Stimulated activated CD8-positive, alpha-beta memory T cell treated with anti-CD3 and anti-CD28 coated beads, Interleukin-7, amount 100 ng/mL, for 1 hour (primary cell): ENCODE results near the gene FUT8.

ENCODE experiments used
- DNase-seq, 2 donors: peaks; one replicate each; pipeline ENCODE4 v3.0.0-alpha.2; 2020; ENCODE audit warnings: low read depth in 2 of 2

Gene FUT8

DNA sequence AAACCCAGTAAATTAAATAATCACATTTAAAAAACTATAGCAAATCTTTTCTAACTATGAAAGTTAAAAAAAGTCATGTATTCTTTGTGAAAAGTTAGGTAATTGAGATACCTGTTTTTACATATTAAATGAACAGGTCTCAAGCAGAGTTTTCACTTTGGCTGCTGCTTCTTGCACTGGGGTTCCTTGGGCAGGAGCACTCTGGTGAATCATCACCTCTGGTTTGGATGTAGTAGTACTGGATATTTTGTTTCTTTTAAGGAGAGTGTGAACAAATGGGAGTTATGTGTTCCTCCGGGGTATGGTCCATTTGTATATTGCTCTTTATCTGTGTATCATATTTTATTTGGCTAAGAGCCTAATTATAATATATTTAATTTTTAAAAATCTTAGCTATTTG lies 82.7 kb downstream of the FUT8 start:
- DNase-seq: no peak

DNA sequence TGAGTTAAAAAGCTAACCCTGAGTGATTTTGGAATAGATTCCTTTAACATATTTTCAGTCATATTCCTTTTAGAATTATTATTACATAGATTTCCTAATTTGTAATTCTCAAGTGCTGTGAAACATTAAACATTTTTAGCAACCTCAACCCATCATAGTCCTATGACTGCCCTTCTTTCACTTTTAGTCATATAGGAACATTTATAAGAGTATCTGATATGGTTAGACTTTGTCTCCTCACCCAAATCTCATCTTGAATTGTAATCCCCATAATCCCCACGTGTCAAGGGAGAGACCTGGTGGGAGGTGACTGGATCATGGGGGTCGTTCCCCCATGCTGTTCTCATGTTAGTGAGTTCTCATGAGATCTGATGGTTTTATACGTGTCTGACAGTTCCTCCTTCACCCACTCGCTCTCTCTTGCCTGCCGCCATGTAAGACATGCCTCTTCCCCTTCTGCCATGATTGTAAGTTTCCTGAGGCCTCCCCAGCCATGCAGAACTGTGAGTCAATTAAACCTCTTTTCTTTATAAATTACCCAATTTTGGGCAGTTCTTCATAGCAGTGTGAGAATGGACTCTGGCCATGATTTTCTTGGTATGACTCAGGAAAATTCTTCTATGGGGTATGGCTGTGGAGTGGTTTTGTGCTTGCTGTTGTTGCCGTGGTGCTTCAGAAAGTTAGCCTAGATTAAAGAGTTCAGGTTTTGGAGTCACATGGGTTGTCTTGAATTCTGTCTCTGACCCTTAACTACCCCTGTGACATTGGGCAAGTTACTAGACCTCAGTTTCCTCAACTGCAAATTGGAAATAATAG lies 83.9 kb downstream of the FUT8 start:
- DNase-seq: no peak

DNA sequence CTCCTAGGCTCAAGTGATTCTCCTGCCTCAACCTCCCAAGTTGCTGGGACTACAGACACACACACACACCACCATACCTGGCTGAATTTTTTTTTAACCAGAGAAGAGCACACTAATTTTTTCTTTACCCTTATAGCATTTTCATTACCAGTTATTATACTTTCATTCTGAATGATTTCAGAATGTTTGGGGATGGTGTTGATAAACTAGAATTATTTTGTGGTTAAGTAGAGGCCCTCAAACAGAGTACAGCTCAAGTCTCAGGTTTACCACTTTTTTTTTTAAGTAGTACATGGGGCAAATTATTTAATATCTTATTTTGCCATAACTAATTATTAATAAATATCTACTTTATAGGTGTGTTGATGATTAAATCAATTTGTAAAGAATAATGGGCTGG lies 86.6 kb downstream of the FUT8 start:
- DNase-seq: no peak

DNA sequence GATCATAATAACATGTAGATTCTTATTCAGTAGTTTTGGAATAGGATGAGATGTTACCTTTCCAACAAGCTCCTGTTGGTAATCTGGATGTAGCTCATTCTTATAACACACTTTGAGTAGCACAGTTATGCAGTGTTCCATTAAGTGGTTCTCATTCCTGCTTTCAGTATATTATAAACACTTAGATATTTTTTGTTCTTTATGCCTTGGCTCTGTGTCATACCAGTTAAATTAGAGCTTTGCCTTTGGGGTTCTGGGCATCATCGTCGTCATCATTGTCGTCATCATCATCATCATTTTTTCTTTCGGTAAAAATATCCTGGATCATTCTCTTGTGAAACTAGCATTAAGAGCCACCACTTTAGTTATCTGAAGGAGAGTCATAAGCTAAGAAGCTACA lies 87.5 kb downstream of the FUT8 start:
- DNase-seq: no peak

DNA sequence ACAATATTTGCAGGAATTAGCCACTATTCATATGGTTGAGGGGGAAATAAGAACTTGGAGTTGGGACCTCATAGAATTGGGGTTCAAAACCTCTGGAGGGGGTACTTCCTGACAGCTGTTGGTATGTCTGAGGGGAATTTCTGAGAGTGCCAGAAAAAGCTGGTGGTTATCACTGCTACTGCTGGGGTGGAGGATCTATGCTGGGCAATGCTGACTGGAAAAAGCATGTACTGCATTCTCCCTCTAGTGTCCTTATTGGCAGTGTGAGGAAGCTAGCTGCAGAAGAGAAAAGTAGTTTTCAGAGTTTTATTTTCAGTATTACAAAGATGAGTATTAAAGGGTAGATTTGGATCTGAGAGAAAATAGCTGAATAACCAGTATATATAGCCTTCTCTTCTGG lies 88.8 kb downstream of the FUT8 start:
- DNase-seq: no peak

DNA sequence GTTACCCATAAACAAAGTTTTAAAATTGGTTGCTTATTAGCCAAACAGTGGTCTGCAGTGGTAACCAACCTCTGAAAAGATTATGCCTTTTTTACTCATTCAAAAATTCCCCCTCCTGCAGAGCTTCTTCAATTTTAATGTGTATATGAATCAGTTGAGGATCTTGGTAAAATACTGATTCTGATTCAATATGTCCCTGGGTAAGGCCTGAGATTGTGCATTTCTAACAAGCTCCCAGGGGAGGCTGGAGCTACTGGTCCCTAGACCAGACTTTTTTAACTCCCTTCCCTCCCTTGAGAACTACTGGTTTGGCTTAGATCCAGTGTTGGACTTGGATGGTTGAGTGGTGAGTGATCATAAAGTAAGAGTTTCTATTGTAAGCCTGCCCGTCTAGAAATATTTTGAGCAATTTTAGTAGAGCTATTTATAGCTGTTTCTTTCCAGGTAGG lies 90.2 kb downstream of the FUT8 start:
- DNase-seq: no peak

DNA sequence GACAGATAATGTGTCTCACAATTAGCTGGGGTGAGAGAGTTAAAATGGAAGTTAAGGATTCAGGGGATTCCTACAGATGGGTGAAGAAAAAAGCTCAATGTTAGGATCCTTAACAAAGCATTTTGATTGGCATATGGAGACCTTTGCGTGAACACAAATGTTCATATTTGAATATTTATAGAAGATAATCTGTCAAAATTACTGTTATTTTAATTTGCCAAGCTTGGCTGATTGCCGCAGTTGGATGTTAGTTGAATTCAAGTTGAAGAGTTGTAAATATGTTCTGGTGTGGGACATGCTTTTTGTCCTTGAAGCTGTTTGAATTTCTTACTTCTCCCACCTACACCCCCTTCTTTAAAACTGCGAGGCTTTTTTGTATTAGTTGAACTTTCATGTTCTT lies 91.2 kb downstream of the FUT8 start:
- no peak for DNase-seq

DNA sequence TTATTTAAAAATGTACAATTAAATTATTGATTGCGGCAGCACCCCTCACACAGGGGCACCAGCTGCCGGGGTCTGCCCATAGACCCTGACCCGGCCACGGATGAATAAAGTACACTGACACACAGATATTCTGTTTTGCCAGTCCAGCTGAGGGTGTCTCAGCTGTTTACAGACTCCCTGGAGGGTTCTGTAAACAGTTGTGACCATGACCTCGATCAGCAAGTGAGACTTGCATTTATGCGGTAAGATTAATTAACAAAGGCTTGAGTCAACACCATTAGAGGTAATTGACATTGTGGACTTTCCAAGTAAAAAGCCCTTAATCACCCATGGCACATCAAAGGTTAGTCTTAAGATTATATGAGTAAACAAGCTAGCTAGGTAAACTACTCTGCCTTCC lies 94.3 kb downstream of the FUT8 start:
- DNase-seq: no peak

DNA sequence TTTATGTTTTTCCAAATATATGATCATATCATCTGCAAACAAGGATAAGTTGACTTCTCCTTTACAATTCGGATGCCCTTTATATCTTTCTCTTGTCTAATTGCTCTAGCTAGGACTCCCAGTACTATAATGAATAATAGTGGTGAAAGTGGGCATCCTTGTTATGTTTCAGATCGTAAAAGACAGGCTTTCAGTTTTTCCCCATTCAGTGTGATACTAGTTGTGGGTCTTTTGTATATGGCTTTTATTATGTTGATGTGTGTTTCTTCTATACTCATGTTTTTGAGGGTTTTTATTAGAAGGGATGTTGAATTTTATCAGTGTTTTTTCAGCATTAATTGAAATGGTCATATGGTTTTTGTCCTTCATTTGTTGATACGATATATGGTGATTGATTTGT lies 97.3 kb downstream of the FUT8 start:
- DNase-seq: no peak

DNA sequence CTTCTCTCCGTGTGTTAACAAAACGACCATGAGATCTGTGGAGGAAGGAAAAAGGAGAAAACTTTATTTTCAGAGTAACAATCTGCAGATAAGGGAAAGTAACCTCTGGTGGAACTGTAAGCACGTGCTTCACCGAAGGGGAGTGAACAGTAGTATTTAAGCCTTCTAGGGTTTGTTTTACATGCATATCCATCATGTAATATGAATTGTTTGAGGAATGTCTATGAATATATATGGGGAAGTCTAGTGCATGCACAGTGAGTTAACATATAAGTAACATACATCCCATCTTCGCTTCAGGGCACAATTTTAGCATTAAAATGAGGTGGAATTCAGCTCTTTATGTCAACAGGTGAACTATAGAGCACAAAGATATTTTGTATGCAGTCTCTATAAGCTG lies 101.1 kb downstream of the FUT8 start:
- DNase-seq: no peak

DNA sequence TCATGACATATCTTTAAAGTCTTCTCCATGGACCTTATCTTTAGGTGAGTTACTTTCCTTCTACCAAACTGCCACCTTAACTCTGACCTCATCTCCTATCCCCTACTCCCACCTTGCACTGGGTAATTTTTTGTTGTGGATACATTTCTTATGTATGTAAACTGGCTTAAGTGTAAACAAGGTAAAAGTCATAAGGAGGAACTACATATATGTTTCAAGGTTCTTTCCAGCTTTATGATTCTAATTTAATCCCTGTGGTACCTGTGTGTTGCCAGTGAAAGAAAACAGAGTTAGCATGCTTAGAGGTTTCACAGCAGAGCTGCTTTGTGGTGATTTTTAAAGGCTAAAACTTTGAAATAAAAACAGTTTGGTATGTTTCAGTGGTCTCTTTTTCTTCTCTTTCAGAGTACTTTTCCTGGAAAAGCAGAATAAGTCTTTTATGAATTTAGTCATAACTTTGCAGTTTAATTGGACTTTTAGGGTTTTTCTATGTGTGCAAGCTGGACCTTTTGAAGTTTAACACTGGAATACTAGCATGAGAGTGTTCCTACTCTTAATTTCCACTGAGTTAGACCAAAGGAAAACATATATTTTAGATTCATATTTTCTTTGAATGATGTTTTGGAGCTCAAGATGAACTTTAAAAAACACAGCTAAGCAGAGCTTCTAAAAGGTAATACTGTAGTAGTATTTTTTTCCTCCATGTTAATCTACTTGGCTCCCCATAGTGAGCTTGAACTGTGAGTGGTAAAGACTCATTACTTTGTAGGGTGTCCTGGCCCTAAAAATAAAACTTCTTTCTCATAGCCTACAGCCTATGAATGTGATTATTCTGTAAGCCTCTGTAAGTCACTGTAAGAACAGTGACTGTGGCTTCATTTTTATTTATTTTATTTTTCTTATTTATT lies 105.4 kb downstream of the FUT8 start:
- no peak for DNase-seq

DNA sequence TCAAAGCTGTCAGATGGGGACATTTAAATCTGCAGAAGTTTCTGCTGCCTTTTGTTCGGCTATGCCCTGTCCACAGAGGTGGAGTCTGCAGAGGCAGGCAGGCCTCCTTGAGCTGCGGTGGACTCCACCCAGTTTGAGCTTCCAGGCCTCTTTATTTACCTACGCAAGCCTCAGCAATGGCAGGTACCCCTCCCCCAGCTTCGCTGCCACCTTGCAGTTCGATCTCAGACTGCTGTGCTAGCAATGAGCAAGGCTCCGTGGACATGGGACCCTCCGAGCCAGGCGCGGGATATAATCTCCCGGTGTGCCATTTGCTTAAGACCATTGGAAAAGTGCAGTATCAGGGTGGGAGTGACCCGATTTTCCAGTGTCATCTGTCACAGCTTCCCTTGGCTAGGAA lies 115.5 kb downstream of the FUT8 start:
- DNase-seq: no peak

DNA sequence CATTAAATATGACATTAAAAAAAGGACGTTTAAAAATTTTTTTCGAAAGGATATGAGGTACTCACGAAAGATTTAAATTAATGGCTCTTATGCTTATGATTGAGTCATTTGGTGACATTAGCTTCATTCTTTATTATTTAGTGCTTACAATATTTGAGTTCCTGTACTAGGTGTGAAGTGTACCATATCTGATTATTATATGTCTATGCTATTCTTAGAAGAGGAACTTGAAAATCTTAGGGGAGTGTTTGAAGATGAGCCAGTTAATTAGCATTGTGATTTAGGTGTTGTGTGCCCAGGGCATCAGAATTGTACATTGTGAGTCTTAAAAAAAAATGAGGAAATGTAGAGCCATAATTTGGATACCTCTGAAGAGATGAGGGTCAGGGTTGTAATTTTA lies 118.6 kb downstream of the FUT8 start:
- DNase-seq: no peak

DNA sequence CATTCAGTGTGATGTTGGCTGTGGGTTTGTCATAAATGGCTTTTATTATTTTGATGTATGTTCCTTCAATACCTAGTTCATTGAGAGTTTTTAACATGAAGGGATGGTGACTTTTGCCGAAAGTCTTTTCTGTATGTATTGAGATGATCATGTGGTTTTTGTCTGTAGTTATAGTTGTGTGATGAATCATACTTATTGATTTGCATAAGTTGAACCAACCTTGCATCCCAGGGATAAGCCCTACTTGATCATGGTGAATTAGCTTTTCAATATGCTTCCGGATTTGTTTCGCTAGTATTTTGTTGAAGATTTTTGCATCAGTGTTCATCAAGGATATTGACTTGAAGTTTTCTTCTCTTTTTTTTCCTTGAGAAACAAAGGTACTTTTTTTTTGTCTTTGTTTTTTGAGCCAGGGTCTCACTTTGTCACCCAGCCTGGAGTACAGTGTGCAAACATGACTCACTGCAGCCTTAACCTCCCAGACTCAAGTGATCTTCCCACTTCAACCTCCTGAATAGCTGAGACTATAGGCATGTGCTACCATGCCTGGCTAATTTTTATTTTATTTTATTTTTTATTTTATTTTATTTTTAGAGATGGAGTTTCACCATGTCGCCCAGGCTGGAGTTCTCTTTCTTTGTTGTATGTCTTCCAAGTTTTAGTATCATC lies 121.3 kb downstream of the FUT8 start:
- DNase-seq: no peak

DNA sequence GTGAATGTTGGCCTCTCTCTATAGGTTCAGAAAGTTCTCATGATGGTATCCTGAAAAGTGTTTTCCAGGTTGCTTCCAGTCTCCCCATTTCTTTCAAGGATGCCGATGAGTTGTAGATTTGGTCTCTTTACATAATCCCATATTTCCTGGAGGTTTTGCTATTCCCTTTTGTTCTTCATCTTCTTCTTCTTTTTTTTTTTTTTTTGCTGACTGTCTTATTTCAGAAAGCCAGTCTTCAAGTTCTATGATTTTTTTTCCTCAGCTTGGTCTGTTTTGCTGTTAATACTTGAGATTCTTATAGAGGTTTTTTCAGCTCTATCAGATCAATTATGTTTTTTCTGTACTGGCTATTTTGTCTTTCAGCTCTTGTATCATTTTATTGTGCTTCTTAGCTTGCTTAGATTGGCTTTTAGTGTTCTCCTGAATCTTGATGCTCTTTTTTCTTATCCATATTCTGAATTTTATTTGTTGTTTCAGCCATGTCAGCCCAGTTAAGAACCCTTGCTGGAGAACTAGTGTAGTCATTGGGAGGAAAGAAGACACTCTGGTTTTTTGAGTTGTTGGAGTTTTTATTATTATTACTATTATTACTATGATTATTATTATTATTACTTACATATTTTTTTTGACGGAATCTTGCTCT lies 124.4 kb downstream of the FUT8 start:
- DNase-seq: no peak

DNA sequence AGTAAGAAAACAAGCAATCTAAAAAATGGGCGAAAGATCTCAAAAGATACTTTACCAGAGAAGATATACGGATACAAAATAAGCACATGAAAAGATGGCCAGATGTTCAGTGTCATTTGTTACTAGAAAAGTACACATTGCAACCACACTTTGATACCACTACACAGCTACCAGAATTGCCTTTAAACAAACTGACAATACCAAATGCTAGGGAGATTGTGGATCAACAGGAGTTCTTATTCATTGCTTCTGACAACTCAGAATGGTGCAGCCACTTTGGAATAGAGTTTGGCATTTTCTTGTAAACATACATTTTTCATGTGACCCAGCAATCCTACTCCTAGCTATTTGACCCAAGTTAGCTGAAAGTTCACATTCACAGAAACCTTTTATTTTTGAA lies 136.3 kb downstream of the FUT8 start:
- no peak for DNase-seq

DNA sequence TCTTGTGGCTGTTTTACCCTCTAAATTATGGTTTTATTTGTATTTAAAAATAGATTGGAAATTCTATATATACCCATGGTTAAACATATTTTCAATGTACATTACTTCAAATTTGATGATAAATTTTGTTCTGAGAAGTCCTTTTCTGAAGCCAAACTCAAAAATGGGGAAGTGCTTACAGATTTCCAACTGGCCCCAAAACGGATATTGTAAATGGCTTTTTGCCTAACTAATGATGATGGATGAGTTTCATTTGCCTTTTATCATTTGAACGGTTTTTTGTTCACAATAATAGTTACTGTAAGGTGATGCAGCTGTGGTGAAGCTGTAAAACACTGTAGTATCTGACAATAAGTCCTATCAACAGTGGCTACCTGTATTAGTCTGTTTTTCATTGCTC lies 136.9 kb downstream of the FUT8 start:
- DNase-seq: no peak

DNA sequence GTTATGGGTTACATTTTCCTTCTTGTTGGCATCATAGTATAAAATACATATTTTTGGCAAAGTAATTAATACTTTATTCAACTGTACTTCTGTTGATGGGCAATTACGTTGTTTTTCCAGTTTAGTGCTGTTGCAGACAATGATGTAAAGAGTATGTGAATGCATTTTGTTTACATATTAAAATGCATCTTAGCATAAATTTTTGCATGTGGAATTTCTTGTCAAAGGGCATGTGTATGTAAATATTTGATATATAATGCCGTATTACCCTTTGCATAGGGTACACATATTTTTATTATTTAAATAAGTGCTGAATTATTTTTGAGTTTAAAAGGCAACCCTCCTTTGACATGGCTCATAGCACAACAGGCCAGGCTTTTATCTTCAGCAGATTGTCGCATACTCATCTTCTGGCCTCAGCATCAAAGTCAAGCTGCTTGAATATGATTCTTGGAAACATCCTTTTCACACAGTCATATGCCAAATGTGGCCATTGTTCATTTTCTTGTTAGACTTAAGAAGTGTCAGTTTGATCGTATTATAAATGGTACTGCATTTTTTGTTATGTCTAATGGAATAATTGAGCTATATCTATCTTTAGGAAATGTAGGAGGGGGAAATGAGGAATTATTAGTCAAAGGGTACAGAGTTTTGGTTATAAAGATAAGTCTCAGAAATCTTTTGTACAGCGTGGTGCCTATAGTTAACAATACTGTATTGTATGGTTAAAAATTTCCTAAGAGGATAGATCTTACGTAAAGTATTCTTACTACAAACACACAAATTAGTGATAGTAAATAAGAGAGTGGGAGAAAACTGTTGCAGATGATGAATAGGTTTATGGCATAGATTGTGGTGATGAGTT lies 138.5 kb downstream of the FUT8 start:
- no peak for DNase-seq

DNA sequence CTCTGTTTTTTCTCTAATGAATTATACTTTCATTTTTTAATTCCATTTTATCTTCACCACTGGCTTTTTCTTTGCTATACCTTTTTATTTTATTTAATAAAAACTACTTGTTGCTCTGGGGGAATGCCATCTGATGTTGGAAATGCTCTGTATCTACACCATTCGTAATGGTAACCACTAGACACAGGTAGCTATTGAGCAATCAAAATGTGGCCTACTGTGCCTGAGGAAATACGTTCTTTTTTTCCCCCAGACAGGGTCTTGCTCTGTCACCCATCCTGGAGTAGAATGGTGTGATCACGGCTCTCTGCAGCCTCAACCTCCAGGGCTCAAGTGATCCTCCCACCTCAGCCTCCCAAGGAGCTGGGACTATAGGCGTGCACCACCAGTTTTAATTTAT lies 140.2 kb downstream of the FUT8 start:
- DNase-seq: no peak

DNA sequence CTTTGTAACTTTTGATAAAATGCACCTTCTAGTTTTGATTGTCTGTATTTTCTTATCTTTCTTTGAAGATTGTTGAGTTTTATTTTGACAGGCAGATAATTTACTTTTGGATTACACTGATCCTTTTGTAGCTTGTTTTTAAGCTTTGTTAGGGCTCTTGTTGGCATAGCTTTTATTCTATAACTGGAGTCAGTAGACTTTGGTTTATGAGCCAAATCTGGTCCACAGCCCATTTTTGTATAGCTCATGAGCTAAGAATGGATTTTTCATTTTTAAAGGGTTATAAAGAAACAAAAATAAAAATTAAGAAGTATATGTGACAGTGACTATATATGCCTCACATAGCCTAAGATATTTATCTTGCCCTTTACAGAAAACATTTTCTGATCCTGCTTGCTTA lies 142.3 kb downstream of the FUT8 start:
- DNase-seq: no peak

DNA sequence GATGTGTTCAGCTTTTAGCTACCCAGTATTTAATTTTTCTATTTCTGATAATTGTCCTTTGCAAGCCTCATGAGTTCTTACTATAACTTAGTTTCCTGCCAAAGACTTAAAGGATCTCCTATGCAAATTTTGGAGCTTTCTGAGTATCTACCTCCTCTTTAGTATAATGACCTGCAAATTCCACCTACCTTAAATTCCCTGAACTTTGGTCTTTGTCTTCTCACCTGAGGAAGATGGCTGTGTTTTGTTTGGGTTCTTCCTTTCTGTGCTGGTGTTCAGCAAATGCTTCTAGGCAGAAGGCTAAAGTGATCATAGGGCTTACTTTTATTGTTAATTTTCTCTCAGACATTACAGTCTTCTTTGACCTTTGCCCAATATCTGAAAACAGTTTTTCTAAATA lies 142.8 kb downstream of the FUT8 start:
- DNase-seq: no peak
